ENCODE measurements around the gene ANO8.

GRCh38 chr19:17332360-17332676 is 2.3 kb downstream of the ANO8 start:
- TF ChIP-seq CTCF (IDR thresholded peaks at IDR 0.05), result no peak
- TF ChIP-seq, protein P1, sequence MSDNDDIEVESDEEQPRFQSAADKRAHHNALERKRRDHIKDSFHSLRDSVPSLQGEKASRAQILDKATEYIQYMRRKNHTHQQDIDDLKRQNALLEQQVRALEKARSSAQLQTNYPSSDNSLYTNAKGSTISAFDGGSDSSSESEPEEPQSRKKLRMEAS (IDR thresholded peaks at IDR 0.05; ENCODE audit: low read depth), result no peak
- no peak for TF ChIP-seq FOSL2 (IDR thresholded peaks at IDR 0.05; ENCODE audit: borderline replicate concordance, low read depth)
- no peak for TF ChIP-seq POLR2AphosphoS5 (IDR thresholded peaks at IDR 0.05; ENCODE audit: low read depth, low read length)
- no peak for TF ChIP-seq USF2 (IDR thresholded peaks at IDR 0.05; ENCODE audit: borderline replicate concordance, low read depth, low read length)
- no peak for TF ChIP-seq YY1 (IDR thresholded peaks at IDR 0.05; ENCODE audit: low read depth)
- no peak for TF ChIP-seq EZH2phosphoT487 (IDR thresholded peaks at IDR 0.05; ENCODE audit: borderline replicate concordance, low read depth)

Data from SK-N-SH (cell line).